Natural killer cell (primary cell): ENCODE results near the gene TMC4. TPM values are rescaled to one million over a fixed set of nuclear protein-coding genes. Genes with fewer than 3 reads are reported as not detected.
"Not testable (repeated sequence)": the region's sequence is repeated elsewhere in the genome, so short reads cannot be mapped to it uniquely, and the experiment has no call there.

Experiments
- ATAC-seq, 3 donors: fragments of 150-1000 bp in 2 of 3; fragments of 200-7000 bp in 1 of 3; cut with Tn5 transposase; 1 replicate in 1 of 3; 2 replicates in 2 of 3; pipeline ENCODE4 v1.10.0; 2021; ENCODE audit warnings: mild to moderate bottlenecking in 2 of 3, moderate library complexity in 2 of 3
- DNase-seq, 2 donors: peaks; one replicate each; pipeline versions ENCODE4 v3.0.0 to v3.0.0-alpha.2; 2013 to 2021; ENCODE audit warnings: mixed read lengths in 1 of 2
- H3K27ac ChIP-seq: one replicate; pipeline ENCODE4 v1.5.1; 2013; ENCODE audit warnings: mild to moderate bottlenecking, low read length
- H3K27me3 ChIP-seq: one replicate; pipeline ENCODE4 v1.6.1; 2013; ENCODE audit warnings: low read length; ENCODE audit not compliant: control insufficient read depth, insufficient read depth
- H3K36me3 ChIP-seq: one replicate; pipeline ENCODE4 v1.6.1; 2013; ENCODE audit warnings: low read length; ENCODE audit not compliant: control insufficient read depth, insufficient read depth
- H3K4me1 ChIP-seq: one replicate; pipeline ENCODE4 v1.6.1; 2013; ENCODE audit warnings: low read length; ENCODE audit not compliant: control insufficient read depth, insufficient read depth
- H3K4me3 ChIP-seq: one replicate; pipeline ENCODE4 v1.5.1; 2013; ENCODE audit warnings: low read length
- H3K9me3 ChIP-seq: one replicate; pipeline ENCODE4 v1.6.1; 2013; ENCODE audit warnings: low read length; ENCODE audit not compliant: control insufficient read depth, insufficient read depth
- H3K27ac Mint-ChIP-seq, 2 donors: one replicate each; pipeline ENCODE4 v1.8.0; 2022; ENCODE audit warnings: mild to moderate bottlenecking in 2 of 2, mixed read lengths in 2 of 2, moderate library complexity in 1 of 2
- H3K27me3 Mint-ChIP-seq, 2 donors: one replicate each; pipeline ENCODE4 v1.8.0; 2022; ENCODE audit warnings: low read depth in 2 of 2, mixed read lengths in 2 of 2
- H3K36me3 Mint-ChIP-seq: one replicate; pipeline ENCODE4 v1.8.0; 2022; ENCODE audit warnings: mixed read lengths
- H3K4me1 Mint-ChIP-seq, 2 donors: one replicate each; pipeline ENCODE4 v1.8.0; 2022; ENCODE audit warnings: mixed read lengths in 2 of 2
- H3K4me3 Mint-ChIP-seq: one replicate; pipeline ENCODE4 v1.8.0; 2022; ENCODE audit warnings: mild to moderate bottlenecking, moderate library complexity, mixed read lengths
- H3K9me3 Mint-ChIP-seq, 2 donors: one replicate each; pipeline ENCODE4 v1.8.0; 2022; ENCODE audit warnings: mixed read lengths in 2 of 2
- CTCF ChIP-seq: fragments of 200-600 bp; IDR thresholded peaks from one replicate; pipeline ENCODE4 v1.8.0; 2022; ENCODE audit warnings: antibody characterized with exemption
- WGBS: methylation state at CpG from one replicate; pipeline ENCODE4 v1.1.7; 2013; ENCODE audit warnings: missing lambda C conversion rate; ENCODE audit not compliant: insufficient coverage; 5-methylcytosine and 5-hydroxymethylcytosine counted together
- intact Hi-C: fragments of 100-400 bp; cut with micrococcal nuclease; formaldehyde crosslinking; loops from one replicate; pipeline ENCODE4 v1.14.2; 2022
- total RNA-seq, 4 donors: library from RNA; stranded (reverse); fragments of 120-200 nt in 1 of 4; gene quantifications; one replicate each; pipeline versions ENCODE4 v1.2.3 to v1.2.4, GENCODE V29; 2013 to 2022

The TMC4 gene
- total RNA-seq, 3 donors from 2014 or later (not counting 1 experiment from before 2014, with no cell fraction given), result 7.2 to 8.2 (median 7.5) TPM

- Histone ChIP-seq H3K4me3 (no peak overlapping the region), H3K36me3 (peaks cover 47% of the 10 kb centered on the region), H3K9me3 (no peaks in the 10 kb centered on the region), H3K27me3 (no peaks in the 10 kb centered on the region), H3K27ac (peak overlapping the region; percentile 67), H3K4me1 (peaks cover 70% of the 10 kb centered on the region)
- peaks cover 7% of the 10 kb centered on the region for H3K36me3 Mint-ChIP-seq
- peak overlapping the region; percentile 71 to 94 for H3K27ac Mint-ChIP-seq
- intact Hi-C loops, result no loop called here
- H3K27me3 Mint-ChIP-seq, result no peaks in the 10 kb centered on the region
- DNase-seq (no peak), ATAC-seq (no peak)
- H3K4me3 Mint-ChIP-seq, result no peak overlapping the region
- no peak for TF ChIP-seq CTCF
- no peaks in the 10 kb centered on the region for H3K9me3 Mint-ChIP-seq
- WGBS, result 89% methylated on average over 8 of the region's 8 CpGs
- H3K4me1 Mint-ChIP-seq, result peaks cover 43 to 47% of the 10 kb centered on the region in 2 donors
Measured at GRCh38 chr19:54208784-54209057, 35.8 kb upstream of the TMC4 start.

DNA sequence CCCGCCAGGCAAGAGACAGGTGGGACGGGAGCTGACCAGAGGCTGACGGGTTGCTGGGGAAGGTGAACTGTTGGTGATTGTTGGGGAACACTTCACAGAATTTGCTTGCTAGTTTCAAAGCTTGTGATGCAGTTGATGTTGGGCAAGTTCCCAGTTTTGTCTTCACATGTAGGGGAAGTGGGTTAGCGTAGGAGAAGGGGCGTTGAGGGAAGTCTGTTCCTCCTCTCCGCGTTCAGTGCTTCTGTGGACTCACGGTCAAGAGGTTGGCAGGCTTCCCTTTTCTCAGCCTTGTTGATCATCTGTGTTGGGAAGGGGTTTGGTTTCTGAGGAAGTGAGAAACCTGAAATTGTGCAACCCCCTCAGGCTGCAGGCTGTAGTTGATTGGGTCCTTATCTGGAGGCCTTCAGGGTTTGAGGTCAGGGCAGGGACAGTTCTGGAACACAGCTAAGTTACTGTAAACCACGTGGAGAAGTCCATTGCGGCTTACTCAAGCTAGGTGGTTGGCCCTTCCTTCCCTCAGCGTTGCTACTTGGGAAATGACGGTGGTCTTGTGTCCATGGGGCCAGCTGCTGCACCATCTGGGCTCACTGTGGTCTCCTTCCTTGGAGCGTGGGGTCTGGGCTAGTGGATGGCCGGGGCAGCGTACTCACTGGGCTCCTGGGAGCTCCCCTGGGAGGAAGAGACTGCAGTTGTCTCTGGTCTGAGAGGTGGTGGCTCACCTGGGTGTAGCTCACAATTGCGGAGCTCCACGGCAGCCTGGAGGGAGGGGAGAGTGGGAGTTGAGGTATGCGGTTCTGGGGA, 35.2 kb upstream of the TMC4 start:
- H3K27me3 ChIP-seq, result no peaks in the 10 kb centered on the region
- Mint-ChIP-seq H3K27ac (peak overlapping the region; percentile 71 to 94), H3K4me1 (peaks cover 46 to 50% of the 10 kb centered on the region in 2 donors), H3K36me3 (peaks cover 7% of the 10 kb centered on the region), H3K27me3 (no peaks in the 10 kb centered on the region), H3K9me3 (no peaks in the 10 kb centered on the region), H3K4me3 (peak overlapping the region; percentile 53)
- TF ChIP-seq CTCF, result no peak
- no peaks in the 10 kb centered on the region for H3K9me3 ChIP-seq
- H3K4me3 ChIP-seq, result no peak overlapping the region
- H3K27ac ChIP-seq, result peak overlapping the region; percentile 67
- intact Hi-C loops, result no loop called here
- H3K4me1 ChIP-seq, result peaks cover 76% of the 10 kb centered on the region
- peaks cover 52% of the 10 kb centered on the region for H3K36me3 ChIP-seq
- peak in 1 of 2 donors; percentile 70 for DNase-seq
- ATAC-seq, result peak in 1 of 3 donors; percentile 58
- 39% methylated on average over 18 of the region's 18 CpGs for WGBS

DNA sequence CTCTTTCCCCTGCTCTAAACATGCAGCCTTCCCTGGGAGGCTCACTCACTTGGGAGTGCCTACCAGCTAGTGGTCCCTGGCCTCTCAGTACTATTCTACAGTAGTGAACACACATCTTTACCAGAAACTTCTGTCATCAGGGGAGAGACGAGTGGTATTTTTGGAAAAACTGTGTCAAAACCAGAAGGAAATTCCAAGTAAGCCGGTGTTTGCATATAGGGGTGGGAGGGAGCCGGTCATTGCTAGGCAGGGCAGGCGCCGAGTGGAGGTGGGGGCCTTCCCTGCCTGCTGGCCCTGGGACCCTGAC, 34.7 kb upstream of the TMC4 start:
- peaks cover 51 to 55% of the 10 kb centered on the region in 2 donors for H3K4me1 Mint-ChIP-seq
- H3K9me3 ChIP-seq, result no peaks in the 10 kb centered on the region
- peaks cover 58% of the 10 kb centered on the region for H3K36me3 ChIP-seq
- peak overlapping the region; percentile 63 for H3K27ac ChIP-seq
- H3K27me3 ChIP-seq, result no peaks in the 10 kb centered on the region
- no peaks in the 10 kb centered on the region for H3K9me3 Mint-ChIP-seq
- intact Hi-C loops, result no loop called here
- H3K36me3 Mint-ChIP-seq, result peaks cover 7% of the 10 kb centered on the region
- no peak for DNase-seq
- 27% methylated on average over 5 of the region's 5 CpGs for WGBS
- no peak overlapping the region for H3K4me3 ChIP-seq
- TF ChIP-seq CTCF, result no peak
- H3K27ac Mint-ChIP-seq, result peak overlapping the region; percentile 71 to 94
- no peak for ATAC-seq
- H3K4me3 Mint-ChIP-seq, result peak overlapping the region; percentile 47
- H3K4me1 ChIP-seq, result peaks cover 81% of the 10 kb centered on the region
- H3K27me3 Mint-ChIP-seq, result no peaks in the 10 kb centered on the region

DNA sequence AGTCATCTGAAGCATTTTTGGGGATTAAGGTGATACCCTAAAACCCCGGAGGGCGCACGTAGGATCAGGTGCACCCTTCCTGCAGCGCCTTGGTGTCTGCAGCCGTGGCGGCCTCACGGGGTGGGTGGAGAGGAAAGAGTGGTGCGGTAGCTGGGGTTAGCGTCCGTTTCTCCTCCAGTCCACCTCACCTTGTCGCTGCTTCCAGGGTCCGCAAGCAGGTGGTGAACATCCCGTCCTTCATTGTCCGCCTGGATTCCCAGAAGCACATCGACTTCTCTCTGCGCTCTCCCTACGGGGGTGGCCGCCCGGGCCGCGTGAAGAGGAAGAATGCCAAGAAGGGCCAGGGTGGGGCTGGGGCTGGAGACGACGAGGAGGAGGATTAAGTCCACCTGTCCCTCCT, 34.2 kb upstream of the TMC4 start:
- H3K9me3 Mint-ChIP-seq, intact Hi-C loops, H3K4me3 ChIP-seq, DNase-seq, H3K27me3 ChIP-seq, H3K4me3 Mint-ChIP-seq, H3K27ac ChIP-seq, H3K27me3 Mint-ChIP-seq, H3K9me3 ChIP-seq, H3K36me3 Mint-ChIP-seq, ATAC-seq: not testable (repeated sequence)
- Histone ChIP-seq H3K4me1 (peaks cover 83% of the 10 kb centered on the region), H3K36me3 (peaks cover 62% of the 10 kb centered on the region)
- peak overlapping the region in 1 of 2 donors; percentile 94 for H3K27ac Mint-ChIP-seq
- H3K4me1 Mint-ChIP-seq, result peaks cover 56 to 57% of the 10 kb centered on the region in 2 donors
- 77% methylated on average over 23 of the region's 23 CpGs for WGBS
